ENCODE data around the gene GRIK2. TPM values are rescaled to one million over a fixed set of nuclear protein-coding genes. Genes with fewer than 3 reads are reported as not detected.
A peak's percentile ranks its signal among the peaks of the same experiment; 100 is the strongest.

GRIK2 gene
- total RNA-seq, 1 experiment from 2014 or later: 6.6 TPM

DNA sequence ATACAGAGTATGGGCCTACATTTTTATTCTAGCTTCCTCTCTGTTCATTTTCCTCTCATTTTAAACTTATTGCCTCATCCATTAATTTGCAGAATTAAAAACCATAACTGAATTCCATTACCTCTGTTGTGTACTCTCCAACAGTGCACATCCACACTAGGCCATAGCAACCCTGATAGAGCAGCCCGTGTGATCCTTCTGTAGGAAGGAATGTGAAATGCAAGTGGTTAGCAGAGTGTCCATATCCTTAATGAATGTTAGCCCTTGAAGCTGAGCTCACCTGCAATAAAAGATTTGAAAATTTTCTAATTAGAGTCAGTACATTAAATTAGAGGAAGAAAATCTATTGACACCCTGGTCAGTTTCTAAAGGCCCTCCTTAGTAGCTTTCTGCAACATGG lies 6.5 kb upstream of the GRIK2 start:
- intact Hi-C loops (cut with micrococcal nuclease; ENCODE audit: unreplicated experiment): no loop called here
- in situ Hi-C loops (cut with HindIII; ENCODE audit: low pct_unique_long_range_greater_than_20kb, low sequenced_read_pairs): no loop called here
- ATAC-seq (no peak), DNase-seq (ENCODE audit: low read depth, low spot score) (no peak)
- Histone ChIP-seq H3K9me3 (ENCODE audit: control insufficient read depth, insufficient read depth, low read depth, low read length) (no peaks in the 10 kb centered on the region), H3K27me3 (ENCODE audit: control insufficient read depth, insufficient read depth, low read length) (no peaks in the 10 kb centered on the region), H3K27ac (ENCODE audit: low read length) (no peak overlapping the region), H3K4me3 (ENCODE audit: low read depth in 2 of 2, low read length in 2 of 2) (no peak overlapping the region), H3K36me3 (ENCODE audit: control insufficient read depth, insufficient read depth, low read length) (no peaks in the 10 kb centered on the region), H3K4me1 (ENCODE audit: control insufficient read depth, insufficient read depth, low read length) (no peaks in the 10 kb centered on the region)
- TF ChIP-seq TCF7L2 (IDR thresholded peaks at IDR 0.05; ENCODE audit: low read depth, low read length) (no peak), CTCF (IDR thresholded peaks at IDR 0.05) (peak; percentile 39; the same call in 1 of the 2 replicates)
- TF ChIP-seq, protein P1, sequence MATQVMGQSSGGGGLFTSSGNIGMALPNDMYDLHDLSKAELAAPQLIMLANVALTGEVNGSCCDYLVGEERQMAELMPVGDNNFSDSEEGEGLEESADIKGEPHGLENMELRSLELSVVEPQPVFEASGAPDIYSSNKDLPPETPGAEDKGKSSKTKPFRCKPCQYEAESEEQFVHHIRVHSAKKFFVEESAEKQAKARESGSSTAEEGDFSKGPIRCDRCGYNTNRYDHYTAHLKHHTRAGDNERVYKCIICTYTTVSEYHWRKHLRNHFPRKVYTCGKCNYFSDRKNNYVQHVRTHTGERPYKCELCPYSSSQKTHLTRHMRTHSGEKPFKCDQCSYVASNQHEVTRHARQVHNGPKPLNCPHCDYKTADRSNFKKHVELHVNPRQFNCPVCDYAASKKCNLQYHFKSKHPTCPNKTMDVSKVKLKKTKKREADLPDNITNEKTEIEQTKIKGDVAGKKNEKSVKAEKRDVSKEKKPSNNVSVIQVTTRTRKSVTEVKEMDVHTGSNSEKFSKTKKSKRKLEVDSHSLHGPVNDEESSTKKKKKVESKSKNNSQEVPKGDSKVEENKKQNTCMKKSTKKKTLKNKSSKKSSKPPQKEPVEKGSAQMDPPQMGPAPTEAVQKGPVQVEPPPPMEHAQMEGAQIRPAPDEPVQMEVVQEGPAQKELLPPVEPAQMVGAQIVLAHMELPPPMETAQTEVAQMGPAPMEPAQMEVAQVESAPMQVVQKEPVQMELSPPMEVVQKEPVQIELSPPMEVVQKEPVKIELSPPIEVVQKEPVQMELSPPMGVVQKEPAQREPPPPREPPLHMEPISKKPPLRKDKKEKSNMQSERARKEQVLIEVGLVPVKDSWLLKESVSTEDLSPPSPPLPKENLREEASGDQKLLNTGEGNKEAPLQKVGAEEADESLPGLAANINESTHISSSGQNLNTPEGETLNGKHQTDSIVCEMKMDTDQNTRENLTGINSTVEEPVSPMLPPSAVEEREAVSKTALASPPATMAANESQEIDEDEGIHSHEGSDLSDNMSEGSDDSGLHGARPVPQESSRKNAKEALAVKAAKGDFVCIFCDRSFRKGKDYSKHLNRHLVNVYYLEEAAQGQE (IDR thresholded peaks at IDR 0.05; ENCODE audit: insufficient read depth in 1 of 2, low read depth in 2 of 2, low read length in 1 of 2): no peak
- ChIA-PET CTCF (no interaction called here), POLR2A (no interaction called here)
- BruUV-seq (replicated peaks): no TSS peak

DNA sequence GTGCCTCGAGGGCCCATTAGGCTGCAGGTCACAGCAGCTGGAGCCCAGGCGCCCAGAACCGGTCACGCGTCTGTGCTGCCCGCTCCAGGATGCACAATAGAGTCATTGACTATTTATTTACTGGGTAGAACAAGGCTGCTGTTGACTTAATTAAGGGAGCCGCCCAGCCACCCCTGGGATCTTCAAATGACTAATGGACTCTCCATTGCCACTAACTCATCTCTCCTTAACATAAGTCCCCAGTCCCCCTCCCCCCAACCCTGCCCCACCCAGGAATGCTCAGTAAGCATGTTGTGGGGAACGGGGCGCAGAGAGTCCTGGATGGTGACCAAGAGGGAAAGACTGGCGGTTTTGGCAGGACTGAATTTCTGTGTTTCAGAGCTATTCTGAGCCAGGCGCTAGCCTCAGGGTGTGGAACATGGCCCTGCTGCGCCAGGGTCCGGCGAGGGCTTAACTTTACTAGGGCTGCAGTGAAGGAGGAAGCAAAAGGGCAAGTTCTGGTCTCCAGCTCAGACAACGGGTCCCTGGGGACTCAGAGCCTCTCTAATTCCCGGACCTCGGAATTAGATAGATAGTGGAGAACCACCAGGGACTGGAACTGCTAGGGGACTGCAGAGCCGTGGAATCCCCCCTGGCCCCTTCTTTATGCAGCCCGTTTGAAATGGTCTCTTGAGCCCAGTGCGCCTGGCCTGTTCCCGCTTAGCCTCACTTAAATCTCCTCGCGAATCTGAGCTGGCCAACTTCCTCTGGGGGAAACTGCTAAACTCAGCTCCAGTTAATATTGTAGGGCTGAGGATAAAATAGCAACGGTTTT lies 1.5 kb upstream of the GRIK2 start:
- ChIA-PET CTCF (interaction anchor here (0.7 kb wide), 1 partner anchor 756 kb away, joined by 7 read pairs; no protein-coding TSS in a partner anchor), POLR2A (no interaction called here)
- Histone ChIP-seq H3K4me3 (ENCODE audit: low read depth in 2 of 2, low read length in 2 of 2) (no peak overlapping the region), H3K36me3 (ENCODE audit: control insufficient read depth, insufficient read depth, low read length) (no peaks in the 10 kb centered on the region), H3K27ac (ENCODE audit: low read length) (no peak overlapping the region), H3K9me3 (ENCODE audit: control insufficient read depth, insufficient read depth, low read depth, low read length) (no peaks in the 10 kb centered on the region), H3K4me1 (ENCODE audit: control insufficient read depth, insufficient read depth, low read length) (peaks cover 7% of the 10 kb centered on the region), H3K27me3 (ENCODE audit: control insufficient read depth, insufficient read depth, low read length) (peaks cover 6% of the 10 kb centered on the region; the same call in 1 of the 2 replicates)
- no TSS peak for BruUV-seq (replicated peaks)
- TF ChIP-seq SIN3A (IDR thresholded peaks at IDR 0.05; ENCODE audit: borderline replicate concordance, insufficient read depth, low read depth, low read length) (no peak), TCF7L2 (IDR thresholded peaks at IDR 0.05; ENCODE audit: low read depth, low read length) (no peak), CTCF (IDR thresholded peaks at IDR 0.05) (no peak), POLR2AphosphoS5 (IDR thresholded peaks at IDR 0.05; ENCODE audit: low read depth, low read length) (no peak)
- ATAC-seq (no peak), DNase-seq (ENCODE audit: low read depth, low spot score) (no peak)
- in situ Hi-C loops (cut with HindIII; ENCODE audit: low pct_unique_long_range_greater_than_20kb, low sequenced_read_pairs) (no loop called here), intact Hi-C loops (cut with micrococcal nuclease; ENCODE audit: unreplicated experiment) (loop anchor here (5.0 to 10.0 kb wide), 2 partner anchors 277 to 940 kb away; no protein-coding TSS in a partner anchor)
